ENCODE measurements around the gene GRIP2. TPM values are rescaled to one million over a fixed set of nuclear protein-coding genes. Genes with fewer than 3 reads are reported as not detected.

Gene GRIP2
- total RNA-seq, 1 donor from 2014 or later: 3.3 TPM

DNA sequence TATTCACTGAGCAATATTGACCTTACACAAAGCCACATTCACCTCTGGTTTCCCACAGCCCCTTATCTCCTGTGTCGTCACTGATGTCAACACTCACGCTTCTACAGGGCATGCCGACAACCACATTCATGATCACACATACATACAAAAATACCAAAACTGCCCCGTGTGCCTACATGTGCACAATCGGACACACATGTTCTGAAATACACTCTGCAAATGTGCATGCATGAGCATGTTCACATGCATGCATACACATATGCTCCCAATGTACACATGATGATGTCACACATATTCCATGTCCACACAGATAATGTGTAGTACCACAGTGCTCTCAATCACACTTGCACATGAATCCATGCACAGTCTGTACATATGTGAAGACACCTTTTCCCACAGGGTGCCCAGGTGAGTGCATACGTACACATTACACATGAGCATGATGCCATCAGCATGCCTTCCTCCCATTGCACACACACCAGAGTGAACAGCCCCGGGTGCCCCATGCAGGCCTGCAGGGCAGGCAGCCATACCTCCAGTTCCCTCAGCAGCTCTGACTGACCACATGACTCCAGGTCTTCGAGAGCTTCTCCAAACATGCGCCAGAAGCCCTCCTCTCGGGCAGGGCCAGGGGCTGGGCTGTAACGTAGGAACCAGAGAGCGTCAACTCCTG is 37.0 kb downstream of the GRIP2 start:
- FAIRE-seq (no peak), DNase-seq (ENCODE audit: low read depth) (no peak)
- Histone ChIP-seq H3K27ac (ENCODE audit: low read depth, low read length) (no peak overlapping the region), H3K4me2 (ENCODE audit: low read length) (no peak overlapping the region), H3K79me2 (ENCODE audit: insufficient read depth, low read length) (no peaks in the 10 kb centered on the region), H2AFZ (ENCODE audit: low read depth, low read length) (no peak overlapping the region), H3K9ac (ENCODE audit: low read length) (no peak overlapping the region), H4K20me1 (ENCODE audit: insufficient read depth, low read length) (no peaks in the 10 kb centered on the region), H3K4me3 (ENCODE audit: insufficient read depth, low read depth, low read length) (no peak overlapping the region), H3K9me3 (ENCODE audit: insufficient read depth, low read depth, low read length) (peaks cover 4% of the 10 kb centered on the region), H3K4me1 (ENCODE audit: insufficient read depth, low read length) (no peaks in the 10 kb centered on the region), H3K27me3 (ENCODE audit: insufficient read depth, low read length) (peaks cover 4% of the 10 kb centered on the region), H3K36me3 (ENCODE audit: insufficient read depth, low read length) (no peaks in the 10 kb centered on the region)
- Mint-ChIP-seq H3K36me3 (ENCODE audit: low read depth, unreplicated experiment) (peaks cover 4% of the 10 kb centered on the region), H3K4me3 (ENCODE audit: unreplicated experiment) (no peak overlapping the region), H3K4me1 (ENCODE audit: low read depth, unreplicated experiment) (no peaks in the 10 kb centered on the region), H3K27me3 (ENCODE audit: low read depth, unreplicated experiment) (peaks cover 27% of the 10 kb centered on the region), H3K27ac (ENCODE audit: unreplicated experiment) (no peak overlapping the region), H3K9me3 (ENCODE audit: unreplicated experiment) (peaks cover 10% of the 10 kb centered on the region)
- TF ChIP-seq, protein P1, sequence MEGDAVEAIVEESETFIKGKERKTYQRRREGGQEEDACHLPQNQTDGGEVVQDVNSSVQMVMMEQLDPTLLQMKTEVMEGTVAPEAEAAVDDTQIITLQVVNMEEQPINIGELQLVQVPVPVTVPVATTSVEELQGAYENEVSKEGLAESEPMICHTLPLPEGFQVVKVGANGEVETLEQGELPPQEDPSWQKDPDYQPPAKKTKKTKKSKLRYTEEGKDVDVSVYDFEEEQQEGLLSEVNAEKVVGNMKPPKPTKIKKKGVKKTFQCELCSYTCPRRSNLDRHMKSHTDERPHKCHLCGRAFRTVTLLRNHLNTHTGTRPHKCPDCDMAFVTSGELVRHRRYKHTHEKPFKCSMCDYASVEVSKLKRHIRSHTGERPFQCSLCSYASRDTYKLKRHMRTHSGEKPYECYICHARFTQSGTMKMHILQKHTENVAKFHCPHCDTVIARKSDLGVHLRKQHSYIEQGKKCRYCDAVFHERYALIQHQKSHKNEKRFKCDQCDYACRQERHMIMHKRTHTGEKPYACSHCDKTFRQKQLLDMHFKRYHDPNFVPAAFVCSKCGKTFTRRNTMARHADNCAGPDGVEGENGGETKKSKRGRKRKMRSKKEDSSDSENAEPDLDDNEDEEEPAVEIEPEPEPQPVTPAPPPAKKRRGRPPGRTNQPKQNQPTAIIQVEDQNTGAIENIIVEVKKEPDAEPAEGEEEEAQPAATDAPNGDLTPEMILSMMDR (IDR thresholded peaks at IDR 0.05; ENCODE audit: insufficient read depth, low read depth, low read length): no peak
- no peak for TF ChIP-seq EZH2 (IDR thresholded peaks at IDR 0.05; ENCODE audit: insufficient read depth, low read length)

DNA sequence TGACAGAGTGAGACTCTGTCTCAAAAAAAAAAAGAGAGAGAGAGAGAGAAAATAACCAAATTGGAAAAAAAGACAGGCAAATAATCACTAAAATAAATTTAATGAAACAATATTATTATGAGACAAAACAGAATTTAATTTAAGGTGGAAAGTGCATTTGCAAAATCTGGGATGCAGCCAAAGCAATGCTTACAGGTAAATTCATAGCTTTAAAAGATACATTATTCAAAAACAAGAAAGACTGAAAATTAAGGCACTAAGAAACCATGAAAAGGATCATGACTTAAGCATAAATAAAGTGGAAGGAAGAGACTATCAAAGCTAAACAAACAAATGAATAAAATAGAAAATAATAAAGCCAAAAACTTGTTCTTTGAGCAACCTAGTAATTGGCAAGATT is 37.7 kb downstream of the GRIP2 start:
- TF ChIP-seq, protein P1 (IDR thresholded peaks at IDR 0.05; ENCODE audit: insufficient read depth, low read depth, low read length): no peak
- no peak for TF ChIP-seq EZH2 (IDR thresholded peaks at IDR 0.05; ENCODE audit: insufficient read depth, low read length)
- Mint-ChIP-seq H3K27me3 (ENCODE audit: low read depth, unreplicated experiment) (peaks cover 33% of the 10 kb centered on the region), H3K4me1 (ENCODE audit: low read depth, unreplicated experiment) (no peaks in the 10 kb centered on the region), H3K27ac (ENCODE audit: unreplicated experiment) (no peak overlapping the region), H3K36me3 (ENCODE audit: low read depth, unreplicated experiment) (peaks cover 4% of the 10 kb centered on the region), H3K9me3 (ENCODE audit: unreplicated experiment) (peaks cover 10% of the 10 kb centered on the region), H3K4me3 (ENCODE audit: unreplicated experiment) (no peak overlapping the region)
- FAIRE-seq: no peak
- H3K27me3 ChIP-seq (ENCODE audit: insufficient read depth, low read length): peaks cover 4% of the 10 kb centered on the region
- no peak for DNase-seq (ENCODE audit: low read depth)
- H3K9ac ChIP-seq (ENCODE audit: low read length): no peak overlapping the region
- no peak overlapping the region for H3K27ac ChIP-seq (ENCODE audit: low read depth, low read length)
- no peaks in the 10 kb centered on the region for H3K79me2 ChIP-seq (ENCODE audit: insufficient read depth, low read length)
- H3K4me1 ChIP-seq (ENCODE audit: insufficient read depth, low read length): no peaks in the 10 kb centered on the region
- H3K4me3 ChIP-seq (ENCODE audit: insufficient read depth, low read depth, low read length): no peak overlapping the region
- no peak overlapping the region for H3K4me2 ChIP-seq (ENCODE audit: low read length)
- H4K20me1 ChIP-seq (ENCODE audit: insufficient read depth, low read length): no peaks in the 10 kb centered on the region
- H2AFZ ChIP-seq (ENCODE audit: low read depth, low read length): no peak overlapping the region
- H3K36me3 ChIP-seq (ENCODE audit: insufficient read depth, low read length): no peaks in the 10 kb centered on the region
- peaks cover 4% of the 10 kb centered on the region for H3K9me3 ChIP-seq (ENCODE audit: insufficient read depth, low read depth, low read length)

DNA sequence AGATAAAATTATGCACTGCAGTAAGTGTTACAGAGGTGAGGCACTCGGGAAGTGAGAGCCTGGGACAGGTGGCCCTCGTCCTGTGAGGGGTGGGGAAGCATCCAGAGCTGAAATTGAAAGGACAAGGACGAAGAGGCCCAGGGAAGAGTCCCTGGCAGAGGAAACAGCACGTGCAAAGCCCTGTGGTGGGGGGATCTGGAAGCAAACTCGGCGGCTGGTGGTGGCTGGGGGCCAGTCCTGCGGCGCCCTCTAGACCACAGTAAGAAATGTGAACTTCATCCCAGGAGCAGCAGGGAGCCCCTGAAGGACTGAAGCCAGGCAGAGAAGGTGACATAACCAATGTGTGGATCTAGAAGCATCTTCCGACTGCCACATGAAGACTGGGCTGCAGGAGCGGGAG is 42.8 kb downstream of the GRIP2 start:
- Histone ChIP-seq H3K27ac (ENCODE audit: low read depth, low read length) (no peak overlapping the region), H3K9me3 (ENCODE audit: insufficient read depth, low read depth, low read length) (no peaks in the 10 kb centered on the region), H3K79me2 (ENCODE audit: insufficient read depth, low read length) (no peaks in the 10 kb centered on the region), H4K20me1 (ENCODE audit: insufficient read depth, low read length) (no peaks in the 10 kb centered on the region), H3K4me3 (ENCODE audit: insufficient read depth, low read depth, low read length) (no peak overlapping the region), H2AFZ (ENCODE audit: low read depth, low read length) (no peak overlapping the region), H3K27me3 (ENCODE audit: insufficient read depth, low read length) (peaks cover 6% of the 10 kb centered on the region), H3K9ac (ENCODE audit: low read length) (no peak overlapping the region), H3K36me3 (ENCODE audit: insufficient read depth, low read length) (no peaks in the 10 kb centered on the region), H3K4me1 (ENCODE audit: insufficient read depth, low read length) (no peaks in the 10 kb centered on the region), H3K4me2 (ENCODE audit: low read length) (no peak overlapping the region)
- no peak overlapping the region for H3K4me3 Mint-ChIP-seq (ENCODE audit: unreplicated experiment)
- no peak overlapping the region for H3K27ac Mint-ChIP-seq (ENCODE audit: unreplicated experiment)
- no peaks in the 10 kb centered on the region for H3K4me1 Mint-ChIP-seq (ENCODE audit: low read depth, unreplicated experiment)
- FAIRE-seq (no peak), DNase-seq (ENCODE audit: low read depth) (no peak)
- H3K36me3 Mint-ChIP-seq (ENCODE audit: low read depth, unreplicated experiment): no peaks in the 10 kb centered on the region
- TF ChIP-seq, protein P1 (IDR thresholded peaks at IDR 0.05; ENCODE audit: insufficient read depth, low read depth, low read length): no peak
- TF ChIP-seq EZH2 (IDR thresholded peaks at IDR 0.05; ENCODE audit: insufficient read depth, low read length): no peak
- no peaks in the 10 kb centered on the region for H3K9me3 Mint-ChIP-seq (ENCODE audit: unreplicated experiment)
- H3K27me3 Mint-ChIP-seq (ENCODE audit: low read depth, unreplicated experiment): peaks cover 24% of the 10 kb centered on the region

Data from astrocyte (in vitro differentiated cells and primary cell).